ENCODE data around the gene FUT1.
"Not testable (repeated sequence)": the region's sequence is repeated elsewhere in the genome, so short reads cannot be mapped to it uniquely, and the experiment has no call there.

Gene FUT1

DNA sequence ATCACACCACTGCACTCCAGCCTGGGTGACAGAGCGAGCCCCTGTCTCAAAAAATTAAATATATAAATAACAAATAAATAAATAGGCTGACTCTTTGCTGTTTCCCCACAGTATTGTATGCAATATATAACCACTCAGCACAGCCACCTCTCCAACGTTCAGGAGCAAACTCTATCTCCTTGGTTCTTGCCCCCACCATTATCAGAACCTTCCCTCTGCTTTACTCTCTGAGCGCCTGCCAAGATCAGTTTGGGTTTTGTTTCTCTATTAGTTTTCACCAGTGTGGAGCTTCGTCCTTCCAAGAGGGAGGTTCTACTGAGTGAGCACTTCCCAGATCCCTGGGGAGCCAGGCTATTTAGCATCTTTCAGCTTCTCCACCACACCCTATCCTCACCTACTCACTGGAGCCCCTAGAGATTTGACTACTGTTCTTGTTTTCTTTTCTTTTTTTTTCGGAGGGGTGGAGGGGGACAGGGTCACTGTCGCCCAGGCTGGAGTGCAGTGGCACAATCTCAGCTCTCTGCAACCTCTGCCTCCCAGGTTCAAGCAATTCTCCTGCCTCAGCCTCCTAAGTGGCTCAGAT lies 15.8 kb upstream of the FUT1 start:
- DNase-seq: not testable (repeated sequence)

DNA sequence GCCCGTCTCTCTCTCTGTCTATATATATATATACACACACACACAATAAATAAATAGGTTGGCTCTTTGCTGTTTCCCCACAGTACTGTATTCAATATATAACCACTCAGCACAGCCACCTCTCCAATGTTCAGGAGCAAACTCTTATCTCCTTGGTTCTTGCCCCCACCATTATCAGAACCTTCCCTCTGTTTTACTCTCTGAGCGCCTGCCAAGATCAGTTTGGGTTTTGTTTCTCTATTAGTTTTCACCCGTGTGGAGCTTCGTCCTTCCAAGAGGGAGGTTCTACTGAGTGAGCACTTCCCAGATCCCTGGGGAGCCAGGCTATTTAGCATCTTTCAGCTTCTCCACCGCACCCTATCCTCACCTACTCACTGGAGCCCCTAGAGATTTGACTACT lies 13.4 kb upstream of the FUT1 start:
- DNase-seq: not testable (repeated sequence)

DNA sequence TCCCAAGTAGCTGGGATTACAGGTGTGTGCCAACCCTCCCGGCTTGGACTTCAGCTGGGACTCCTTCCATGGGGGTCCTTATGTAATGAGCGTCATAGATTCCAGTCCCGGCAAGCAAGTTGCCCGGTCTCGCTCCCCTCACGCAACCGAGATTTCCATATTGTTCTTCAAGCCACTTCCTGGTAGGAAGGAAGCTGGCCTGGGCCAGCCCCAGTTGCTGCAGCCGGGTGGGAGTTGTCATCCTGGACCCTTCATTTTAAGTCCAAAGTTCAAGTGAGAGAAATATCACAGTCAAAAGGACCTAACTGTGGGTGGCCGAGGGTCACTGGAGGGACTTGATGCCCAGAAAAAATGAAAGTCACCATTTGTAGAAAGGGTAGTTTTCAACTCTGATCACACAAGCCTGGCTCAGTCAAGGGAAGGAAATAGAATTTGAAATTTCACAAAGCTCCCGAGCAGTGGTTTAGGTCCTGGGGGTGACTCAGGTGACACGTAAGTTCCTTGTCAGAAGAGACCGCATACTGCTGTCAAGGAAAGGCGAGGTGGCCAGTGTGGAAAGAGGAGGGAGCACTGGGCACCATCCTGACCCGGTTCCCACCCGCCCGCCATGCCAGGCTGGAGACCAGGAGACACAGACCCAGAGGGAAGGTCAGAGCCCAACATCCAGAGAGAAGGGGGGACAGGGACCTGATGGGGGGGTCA lies 8.2 kb upstream of the FUT1 start:
- no peak for DNase-seq

DNA sequence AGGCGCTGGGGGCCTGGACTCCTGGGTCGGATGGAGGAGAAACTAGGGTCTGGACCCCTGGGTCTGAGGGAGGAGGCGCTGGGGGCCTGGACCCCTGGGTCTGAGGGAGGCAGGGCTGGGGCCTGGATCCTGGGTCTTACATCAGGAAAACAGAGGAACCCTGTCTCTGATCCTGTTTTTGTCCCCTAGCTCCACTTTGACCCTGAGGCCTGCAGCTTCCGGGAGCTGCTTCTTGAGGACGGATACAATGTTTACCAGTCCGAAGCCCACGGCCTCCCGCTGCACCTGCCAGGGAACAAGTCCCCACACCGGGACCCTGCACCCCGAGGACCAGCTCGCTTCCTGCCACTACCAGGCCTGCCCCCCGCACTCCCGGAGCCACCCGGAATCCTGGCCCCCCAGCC lies 5.3 kb upstream of the FUT1 start:
- no peak for DNase-seq

DNA sequence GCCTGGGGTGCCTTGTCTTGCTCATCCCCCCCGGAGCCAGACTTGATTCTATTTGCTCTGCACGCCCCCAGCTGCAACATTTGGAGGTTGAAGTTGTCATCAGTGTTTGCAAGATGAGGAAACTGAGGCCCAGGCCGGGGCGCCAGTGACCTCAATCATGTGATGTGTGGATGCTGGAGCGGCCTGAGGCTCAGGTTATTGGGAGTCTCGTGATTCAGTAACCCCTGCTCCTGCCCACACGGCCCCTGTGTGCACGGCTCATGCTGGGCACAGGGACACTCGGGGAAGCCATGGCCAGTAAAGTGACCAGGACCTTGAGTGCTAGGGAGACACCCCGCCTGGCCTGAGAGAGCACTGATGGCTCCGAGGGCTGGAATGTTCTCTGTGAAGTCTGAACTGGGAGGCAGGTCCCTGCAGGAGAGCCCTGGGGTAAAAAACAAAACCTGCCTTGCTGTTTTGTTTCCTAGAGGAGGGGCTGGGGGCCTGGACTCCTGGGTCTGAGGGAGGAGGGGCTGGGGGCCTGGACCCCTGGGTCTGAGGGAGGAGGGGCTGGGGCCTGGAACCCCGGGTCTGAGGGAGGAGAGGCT lies 4.7 kb upstream of the FUT1 start:
- no peak for DNase-seq

DNA sequence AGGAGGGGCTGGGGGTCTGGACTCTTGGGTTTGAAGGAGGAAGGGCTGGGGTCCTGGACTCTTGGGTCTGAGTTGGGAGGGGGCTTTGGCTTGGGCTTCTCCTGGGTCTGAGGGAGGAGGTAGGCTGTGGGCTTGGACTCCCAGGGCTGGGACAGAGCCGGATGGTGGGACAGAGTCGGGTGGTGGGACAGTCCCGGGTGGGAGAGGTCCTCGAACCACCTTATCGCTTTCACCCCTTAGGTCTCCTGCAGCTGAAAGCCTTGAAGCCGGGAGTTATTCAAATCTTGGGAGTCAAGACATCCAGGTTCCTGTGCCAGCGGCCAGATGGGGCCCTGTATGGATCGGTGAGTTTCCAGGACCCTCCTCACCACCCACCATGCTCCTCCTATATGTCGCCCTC lies 4.2 kb upstream of the FUT1 start:
- no peak for DNase-seq

DNA sequence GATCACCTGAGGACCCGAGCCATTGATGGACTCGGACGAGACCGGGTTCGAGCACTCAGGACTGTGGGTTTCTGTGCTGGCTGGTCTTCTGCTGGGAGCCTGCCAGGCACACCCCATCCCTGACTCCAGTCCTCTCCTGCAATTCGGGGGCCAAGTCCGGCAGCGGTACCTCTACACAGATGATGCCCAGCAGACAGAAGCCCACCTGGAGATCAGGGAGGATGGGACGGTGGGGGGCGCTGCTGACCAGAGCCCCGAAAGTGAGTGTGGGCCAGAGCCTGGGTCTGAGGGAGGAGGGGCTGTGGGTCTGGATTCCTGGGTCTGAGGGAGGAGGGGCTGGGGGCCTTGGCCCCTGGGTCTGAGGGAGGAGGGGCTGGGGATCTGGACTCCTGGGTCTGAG lies 3.8 kb upstream of the FUT1 start:
- no peak for DNase-seq

DNA sequence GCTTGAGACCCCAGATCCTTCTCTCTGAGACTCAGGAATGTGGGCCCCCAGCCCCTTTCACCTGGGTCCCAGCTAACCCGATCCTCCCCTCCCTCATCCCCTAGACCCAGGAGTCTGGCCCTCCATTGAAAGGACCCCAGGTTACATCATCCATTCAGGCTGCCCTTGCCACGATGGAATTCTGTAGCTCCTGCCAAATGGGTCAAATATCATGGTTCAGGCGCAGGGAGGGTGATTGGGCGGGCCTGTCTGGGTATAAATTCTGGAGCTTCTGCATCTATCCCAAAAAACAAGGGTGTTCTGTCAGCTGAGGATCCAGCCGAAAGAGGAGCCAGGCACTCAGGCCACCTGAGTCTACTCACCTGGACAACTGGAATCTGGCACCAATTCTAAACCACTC lies 3.3 kb upstream of the FUT1 start:
- no peak for DNase-seq

DNA sequence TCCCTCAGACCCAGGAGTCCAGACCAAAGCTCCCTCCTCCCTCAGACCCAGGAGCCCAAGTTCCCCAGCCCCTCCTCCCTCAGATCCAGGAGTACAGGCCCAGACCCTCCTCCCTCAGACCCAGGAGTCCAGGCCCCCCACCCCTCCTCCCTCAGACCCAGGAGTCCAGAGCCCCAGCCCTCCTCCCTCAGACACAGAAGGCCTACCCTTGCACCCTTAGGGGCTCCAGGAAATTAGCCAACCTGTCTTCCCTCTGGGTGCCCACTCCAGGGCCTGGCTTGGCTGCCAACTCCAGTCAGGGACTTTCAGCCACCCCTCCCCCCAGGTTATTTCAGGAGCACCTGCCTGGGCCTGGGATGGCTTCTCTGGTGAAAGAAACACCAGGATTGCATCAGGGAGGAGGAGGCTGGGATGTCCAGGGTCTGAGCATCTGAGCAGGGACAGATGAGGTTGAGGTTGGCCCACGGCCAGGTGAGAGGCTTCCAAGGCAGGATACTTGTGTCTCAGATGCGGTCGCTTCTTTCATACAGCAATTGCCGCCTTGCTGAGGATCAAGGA lies 2.7 kb upstream of the FUT1 start, which contains the start of gene FGF21:
TSS of gene FGF21 (plus strand) at position 441 of the 558 bp plus-strand sequence. CDS start 713 bp downstream, outside the sequence.
- no peak for DNase-seq

DNA sequence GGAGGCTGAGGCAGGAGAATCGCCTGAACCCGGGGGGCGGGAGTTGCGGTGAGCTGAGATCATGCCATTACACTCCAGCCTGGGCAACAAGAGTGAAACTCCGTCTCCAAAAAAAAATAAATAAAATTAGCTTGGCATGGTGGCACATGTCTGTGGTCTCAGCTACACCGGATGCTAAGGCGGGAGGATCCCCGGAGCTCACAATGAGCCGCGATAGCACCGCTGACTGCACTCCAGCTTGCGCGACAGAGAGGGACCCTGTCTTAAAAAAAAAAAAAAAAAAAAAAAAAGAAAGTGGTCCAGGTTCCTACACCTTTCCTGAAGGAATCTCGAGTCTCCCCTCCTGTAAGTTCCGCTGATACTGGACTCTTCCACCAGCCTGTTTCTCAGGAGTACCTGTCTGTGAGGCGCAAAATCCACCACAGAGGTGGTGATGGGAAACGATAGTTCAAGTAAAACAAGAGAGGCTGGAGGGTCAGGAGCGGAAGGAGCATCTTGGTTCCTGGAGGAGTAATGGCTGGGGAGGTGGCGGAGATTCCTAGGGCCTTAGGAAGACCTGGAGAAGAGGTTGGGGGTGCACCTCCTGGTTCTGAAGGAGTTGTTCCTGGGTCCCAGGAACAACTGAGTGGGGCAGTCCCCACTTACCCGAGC lies 471 bp downstream of the FUT1 start:
- DNase-seq: no peak

DNA sequence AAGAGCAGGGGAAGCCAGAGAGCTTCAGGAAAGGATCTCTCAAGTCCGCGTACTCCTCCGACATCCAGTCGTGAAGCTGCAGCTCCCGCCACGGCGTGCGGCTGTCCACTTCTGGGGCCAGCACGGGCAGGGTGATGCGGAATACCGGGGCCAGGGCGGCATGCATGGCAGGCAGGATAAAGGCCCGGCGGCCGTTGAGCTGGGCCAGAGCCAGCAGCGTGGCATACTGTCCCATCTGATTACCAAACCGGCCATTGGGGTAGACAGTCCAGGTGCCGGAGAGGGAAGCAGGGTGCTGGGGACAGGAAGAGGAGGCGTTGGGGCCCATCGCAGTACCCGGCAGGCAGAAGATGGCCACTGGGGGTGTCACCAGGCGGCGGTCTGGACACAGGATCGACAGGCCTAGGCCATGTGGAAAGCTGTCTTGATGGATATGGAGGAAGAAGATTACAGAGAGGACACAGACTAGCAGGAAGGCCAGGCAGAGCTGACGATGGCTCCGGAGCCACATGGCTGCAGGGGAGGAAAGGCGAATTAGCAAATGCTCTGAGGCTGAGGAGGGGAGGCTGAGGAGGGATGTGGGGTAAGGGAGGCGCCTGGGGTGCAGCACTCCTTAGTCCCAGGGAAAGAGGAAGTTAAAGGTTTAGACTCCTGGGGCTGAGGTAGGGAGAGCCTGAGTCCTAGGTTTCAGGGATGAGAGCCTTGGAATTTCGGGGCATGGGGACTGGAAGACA lies 1.5 kb downstream of the FUT1 start:
- no peak for DNase-seq

DNA sequence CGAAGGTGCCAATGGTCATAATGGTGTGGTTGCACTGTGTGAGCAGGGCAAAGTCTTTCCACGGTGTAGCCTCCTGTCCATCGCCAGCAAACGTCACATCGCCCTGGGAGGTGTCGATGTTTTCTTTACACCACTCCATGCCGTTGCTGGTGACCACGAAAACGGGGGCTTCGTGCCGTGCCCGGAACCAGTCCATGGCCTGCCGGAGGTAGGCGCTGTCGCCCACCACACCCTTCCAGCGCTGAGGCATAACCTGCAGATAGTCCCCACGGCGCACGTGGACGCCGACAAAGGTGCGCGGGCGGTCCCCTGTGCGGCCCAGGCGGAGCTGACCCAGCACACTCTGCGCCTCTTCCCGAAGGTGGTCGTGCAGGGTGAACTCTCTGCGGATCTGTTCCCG lies 2.1 kb downstream of the FUT1 start:
- no peak for DNase-seq

DNA sequence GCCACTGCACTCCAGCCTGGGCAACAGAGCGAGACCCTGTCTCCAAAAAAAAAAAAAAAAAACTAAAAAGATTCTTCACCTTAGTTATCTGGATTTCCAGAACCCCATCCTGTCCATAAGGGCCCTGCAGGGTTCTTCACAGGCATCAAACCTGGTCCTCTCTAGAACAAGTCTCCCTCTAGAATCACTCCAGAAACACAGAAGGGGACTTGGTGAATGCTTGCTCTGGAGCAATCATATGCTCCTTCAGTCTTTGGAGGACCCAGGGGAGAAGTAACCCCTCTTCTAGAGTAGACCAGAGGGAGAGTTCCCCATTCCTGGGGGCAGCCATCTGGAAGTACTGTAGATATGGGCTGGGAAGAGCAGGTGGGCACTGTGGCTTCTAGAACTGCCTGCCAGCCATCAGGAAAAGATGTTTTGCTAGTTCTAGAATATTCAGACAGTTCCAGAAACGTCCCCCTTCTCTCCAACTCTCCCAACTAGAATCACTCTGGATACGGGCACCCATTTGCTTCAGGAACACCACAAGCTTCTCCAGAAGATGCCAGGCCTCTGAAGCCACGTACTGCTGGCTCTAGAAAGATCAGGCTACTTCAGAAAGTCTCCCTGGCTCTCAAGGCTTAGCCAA lies 2.8 kb downstream of the FUT1 start:
- DNase-seq: no peak

DNA sequence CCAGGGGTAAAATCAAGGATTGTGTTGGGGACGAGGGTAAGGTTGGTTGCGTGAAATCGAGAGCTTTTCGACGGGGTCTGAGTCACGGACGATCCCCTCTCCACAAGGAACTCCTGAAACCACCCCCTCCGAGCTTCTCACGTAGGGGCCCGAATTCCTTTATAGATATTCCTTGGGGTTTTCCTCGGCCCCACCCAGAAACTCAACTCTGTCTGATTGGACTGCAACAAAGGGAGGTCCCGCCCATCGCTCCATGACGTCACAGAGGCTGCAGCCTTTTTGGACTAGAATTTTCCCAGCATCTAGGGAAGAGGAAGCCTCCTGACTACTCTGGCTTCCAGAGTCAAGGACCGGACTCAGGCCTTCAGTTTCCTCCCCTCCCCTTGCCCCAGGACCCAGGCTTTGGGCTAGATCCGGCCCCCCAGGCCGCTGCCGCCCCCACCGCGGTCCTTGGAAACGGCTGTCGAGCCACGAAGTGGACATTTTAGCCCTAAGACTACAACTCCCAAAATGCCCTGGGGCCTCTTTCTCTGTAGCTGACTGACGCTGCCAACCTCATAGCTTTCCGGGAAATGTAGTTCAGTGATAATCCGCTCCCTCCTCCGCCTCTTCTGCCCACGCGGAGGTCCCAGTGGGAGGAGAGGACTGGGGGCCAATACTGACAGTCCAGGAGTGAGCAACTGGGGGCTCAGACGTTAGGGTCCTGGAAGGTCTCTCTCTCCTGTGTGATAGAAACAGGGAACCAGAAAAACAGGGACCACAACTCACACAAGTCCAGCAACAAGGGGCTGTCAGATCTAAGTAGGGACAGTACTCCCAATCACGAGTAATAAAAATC lies 5.5 kb downstream of the FUT1 start, which contains the start of gene IZUMO1:
TSS of gene IZUMO1 (minus strand) at position 172 of the 838 bp plus-strand sequence. CDS start 1,050 bp downstream, outside the sequence.
- DNase-seq: no peak

DNA sequence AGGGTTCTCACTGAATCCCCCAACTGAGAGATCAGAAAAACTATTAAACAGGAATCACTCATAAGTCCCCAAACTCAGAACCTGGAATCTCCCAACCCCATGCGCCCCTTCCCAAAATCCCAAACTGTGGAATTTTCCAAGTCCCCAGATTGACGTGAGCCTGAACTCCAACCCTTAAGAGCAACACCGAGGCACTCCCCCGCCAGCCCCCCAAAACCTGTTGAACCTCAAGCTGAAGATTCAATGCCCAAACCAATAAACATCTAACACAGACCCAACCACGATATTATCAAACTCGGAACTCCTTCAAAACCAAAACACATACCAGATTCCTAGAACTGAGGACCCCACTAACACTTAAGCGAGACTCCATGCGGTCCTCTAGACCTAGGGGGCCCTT lies 6.3 kb downstream of the FUT1 start:
- no peak for DNase-seq

DNA sequence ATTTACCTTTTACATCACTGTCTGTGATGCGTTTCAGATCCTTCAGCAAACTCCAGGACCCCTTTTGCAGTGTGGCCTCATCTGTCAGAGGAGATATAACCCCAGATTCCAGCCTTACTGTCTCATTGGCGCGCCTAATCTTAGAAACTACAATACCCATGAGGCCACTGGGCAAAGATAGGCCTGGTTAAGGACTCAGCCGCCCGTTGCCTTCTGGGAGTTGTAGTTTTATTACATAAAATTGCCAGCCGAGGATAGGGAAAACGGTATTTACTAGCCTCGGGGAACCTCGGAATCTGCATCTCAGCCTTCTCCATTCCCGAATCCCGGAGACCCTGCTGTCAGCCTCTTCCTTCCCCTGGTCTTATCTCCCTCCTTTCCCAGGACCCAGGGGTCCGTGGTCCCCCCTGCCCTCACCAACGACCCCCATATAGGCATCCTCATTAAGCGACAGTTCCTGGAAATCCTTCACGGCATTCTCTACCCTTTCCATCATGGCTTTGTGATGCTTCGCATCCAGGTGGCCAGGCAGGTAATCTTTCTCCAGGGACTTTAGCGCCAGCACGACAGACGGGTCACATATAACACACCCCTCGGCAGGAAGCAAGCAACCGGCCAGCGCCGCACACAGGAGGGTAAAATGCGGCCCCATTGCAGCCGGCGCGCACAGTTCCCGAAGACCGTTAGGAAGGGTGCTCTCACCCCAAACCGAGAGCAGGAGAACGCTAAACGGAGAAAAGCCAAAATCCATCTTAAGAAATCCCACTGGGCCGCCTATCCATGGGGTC lies 7.0 kb downstream of the FUT1 start:
- DNase-seq: no peak

DNA sequence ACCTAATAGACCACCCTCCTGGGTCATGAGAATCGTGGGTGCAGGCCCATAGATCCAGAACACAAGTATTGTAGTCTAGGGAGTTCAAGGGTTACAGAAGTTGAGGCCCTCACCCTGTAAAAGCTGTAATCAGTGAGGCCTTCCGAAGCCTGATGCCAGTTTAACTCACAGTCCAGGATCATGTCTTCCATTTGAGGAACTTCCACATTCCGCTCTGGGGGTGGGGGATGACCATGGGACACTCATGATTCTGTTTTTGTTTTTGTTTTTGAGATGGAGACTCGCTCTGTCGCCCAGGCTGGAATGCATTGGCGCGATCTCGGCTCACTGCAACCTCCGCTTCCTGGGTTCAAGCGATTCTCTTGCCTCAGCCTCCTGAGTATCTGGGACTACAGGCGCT lies 10.3 kb downstream of the FUT1 start:
- no peak for DNase-seq

DNA sequence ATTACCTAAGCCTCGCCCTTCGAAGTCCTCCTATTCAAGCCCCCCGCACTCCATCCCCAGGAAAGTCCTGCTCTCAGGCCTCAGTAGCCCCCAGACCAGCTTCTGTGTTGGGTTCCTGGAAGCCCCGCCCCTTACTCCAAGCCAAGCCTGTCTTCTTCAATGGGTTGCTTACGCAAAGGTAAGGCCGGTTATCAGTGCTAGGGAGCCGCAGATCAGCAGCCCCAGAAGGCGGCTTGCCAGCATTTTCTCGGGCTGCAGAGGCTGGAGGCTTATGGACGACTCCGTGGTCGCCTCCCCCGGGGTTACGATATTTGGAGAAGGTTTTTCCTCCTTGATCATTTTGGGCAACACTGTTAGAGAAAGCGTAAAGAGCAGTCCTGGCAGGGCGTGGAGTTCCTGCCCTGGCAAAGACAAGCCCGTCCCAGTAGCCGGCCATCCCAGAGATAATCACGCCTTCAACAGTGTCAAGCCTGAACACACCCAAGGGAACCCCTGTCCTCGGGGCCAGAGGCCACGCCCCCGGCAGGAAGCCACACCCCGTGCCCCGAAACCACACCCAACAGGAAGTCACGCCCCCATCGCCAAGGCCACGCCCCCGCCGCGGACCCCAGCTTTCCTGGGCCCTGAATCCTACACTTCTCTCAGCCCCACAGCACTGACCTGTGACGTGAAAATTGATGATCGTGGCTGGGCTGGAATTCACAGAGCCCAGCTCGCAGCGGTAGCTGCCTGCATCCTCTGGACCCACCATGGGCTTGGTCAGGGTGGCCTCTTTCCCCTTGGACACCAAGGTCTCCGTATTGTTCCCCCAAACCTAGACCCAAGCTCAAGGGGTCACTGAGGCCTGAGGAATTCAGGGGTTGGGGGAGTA lies 11.1 kb downstream of the FUT1 start:
- DNase-seq: no peak

DNA sequence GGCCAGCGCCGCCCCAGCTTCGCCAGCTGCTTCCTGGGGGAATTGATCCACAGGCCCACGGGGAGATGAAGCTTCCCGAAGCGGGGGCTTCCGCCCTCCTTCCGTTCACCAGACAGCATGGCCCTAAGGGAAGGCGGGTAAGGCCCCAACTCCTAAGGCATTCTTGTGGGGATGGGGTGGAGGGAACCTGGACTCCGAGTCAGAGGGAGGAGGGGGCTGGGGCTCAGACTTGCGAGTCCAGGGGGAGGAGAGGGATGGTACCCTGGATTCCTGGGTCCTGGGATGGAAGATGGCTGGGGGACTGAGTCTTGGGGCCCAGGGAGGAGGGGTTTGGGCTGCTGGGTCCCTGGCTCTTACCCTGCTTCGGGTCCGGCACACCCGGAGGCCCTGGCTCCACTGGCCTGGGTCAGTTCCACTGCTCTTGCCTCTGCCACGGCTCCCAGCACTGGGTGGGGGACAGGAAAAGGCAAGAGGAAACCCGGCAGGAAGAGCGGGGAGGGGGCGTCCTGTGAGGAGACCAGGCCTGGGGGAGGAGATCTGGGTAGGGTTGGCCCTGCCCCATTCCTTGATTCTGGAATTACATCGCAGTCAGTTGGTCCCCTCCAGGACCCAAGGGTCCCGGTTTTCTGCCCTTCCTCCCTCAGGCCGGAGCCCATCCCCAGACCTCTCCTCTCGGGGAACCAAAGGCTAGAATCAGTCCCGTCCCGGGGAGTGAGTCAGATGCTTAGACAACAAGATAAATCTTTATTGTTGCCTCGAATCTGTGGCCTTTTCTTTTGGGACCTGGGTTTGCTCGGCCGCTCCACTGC lies 12.1 kb downstream of the FUT1 start, which contains the start of gene RASIP1:
TSS of gene RASIP1 (minus strand) at position 447 of the 809 bp plus-strand sequence. CDS start at position 119, 328 bp downstream.
- DNase-seq: no peak

Data from NCI-H1436 treated with DMSO at 0.1 percent for 48 hours (cell line).